NCI-H2029 (cell line): ENCODE measurements around the gene PNPLA7.
"Not testable (repeated sequence)": the region's sequence is repeated elsewhere in the genome, so short reads cannot be mapped to it uniquely, and the experiment has no call there.

Source experiments
- DNase-seq: peaks from one replicate; lab custom pipeline; 2025; lab: John Stamatoyannopoulos, UW

Gene PNPLA7

DNA sequence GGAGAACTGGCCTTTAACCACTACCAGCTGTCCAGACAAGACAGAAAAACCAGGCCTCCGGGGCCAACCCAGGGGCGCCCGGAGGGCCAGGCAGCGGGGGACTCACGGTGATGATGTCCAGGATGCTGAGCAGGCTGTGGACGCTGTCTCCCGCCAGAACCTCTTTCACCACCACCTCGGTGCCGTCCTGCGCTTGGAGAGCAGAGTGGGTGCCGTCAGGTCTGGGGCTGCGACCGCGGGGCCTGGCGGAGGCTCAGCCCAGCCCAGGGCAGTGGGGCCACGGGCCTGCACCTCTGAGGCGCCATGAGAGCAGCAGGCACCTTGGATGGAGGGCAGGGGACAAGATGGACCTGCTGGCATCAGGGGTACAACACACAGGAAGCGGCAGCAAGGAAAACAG is 9.7 kb downstream of the PNPLA7 start:
- no peak for DNase-seq

DNA sequence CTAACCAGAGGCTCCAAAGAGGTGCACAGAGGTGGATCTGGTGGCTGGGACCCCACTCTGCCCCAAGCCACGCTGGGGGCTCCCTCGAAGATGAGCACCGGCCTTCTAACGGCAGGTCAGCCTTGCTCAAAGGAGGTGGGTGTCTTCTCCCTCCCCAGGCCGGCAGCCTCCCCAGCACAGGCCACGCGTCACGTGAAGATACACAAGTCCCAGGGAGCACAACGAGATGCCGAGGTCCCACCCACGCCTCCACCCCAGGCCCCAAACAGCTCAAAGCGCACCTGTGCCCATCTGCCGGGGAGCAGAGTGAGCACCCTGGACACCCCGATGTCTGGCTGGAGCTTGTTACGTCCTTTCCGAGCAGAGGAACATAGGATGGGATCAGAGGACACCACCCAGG is 12.1 kb downstream of the PNPLA7 start:
- DNase-seq, result no peak

DNA sequence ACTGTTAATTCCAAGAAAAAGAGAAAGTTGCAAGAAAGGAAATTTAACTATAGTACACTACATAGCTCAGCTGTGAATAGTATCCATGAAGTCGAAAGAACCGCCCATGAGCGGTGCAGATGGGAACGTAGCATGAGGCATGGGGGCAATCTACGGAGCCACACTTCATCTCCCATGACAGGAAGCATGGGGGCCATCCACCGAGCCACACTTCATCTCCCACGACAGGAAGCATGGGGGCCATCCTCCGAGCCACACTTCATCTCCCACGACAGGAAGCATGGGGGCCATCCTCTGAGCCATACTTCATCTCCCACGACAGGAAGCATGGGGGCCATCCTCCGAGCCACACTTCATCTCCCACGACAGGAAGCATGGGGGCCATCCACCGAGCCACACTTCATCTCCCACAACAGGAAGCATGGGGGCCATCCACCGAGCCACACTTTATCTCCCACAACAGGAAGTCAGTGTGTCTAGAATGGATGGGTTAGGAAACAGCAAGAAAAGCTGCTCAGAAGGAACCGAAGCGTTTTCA is 13.5 kb downstream of the PNPLA7 start:
- not testable (repeated sequence) for DNase-seq

DNA sequence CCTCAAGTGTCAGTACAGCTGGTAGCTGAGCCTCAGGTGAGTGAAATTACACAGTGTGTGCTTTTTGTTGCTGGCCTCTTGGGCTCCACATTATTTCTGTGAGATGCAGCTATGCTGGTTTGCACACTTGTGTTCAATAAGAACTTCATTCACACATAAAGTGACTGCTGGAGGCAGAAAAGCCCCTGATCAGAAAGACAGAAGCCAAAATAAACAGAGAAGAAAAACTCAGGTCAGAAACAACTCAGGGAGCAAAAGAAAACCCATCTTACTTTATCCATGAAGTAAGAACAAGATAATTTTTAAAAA is 15.1 kb downstream of the PNPLA7 start:
- no peak for DNase-seq

DNA sequence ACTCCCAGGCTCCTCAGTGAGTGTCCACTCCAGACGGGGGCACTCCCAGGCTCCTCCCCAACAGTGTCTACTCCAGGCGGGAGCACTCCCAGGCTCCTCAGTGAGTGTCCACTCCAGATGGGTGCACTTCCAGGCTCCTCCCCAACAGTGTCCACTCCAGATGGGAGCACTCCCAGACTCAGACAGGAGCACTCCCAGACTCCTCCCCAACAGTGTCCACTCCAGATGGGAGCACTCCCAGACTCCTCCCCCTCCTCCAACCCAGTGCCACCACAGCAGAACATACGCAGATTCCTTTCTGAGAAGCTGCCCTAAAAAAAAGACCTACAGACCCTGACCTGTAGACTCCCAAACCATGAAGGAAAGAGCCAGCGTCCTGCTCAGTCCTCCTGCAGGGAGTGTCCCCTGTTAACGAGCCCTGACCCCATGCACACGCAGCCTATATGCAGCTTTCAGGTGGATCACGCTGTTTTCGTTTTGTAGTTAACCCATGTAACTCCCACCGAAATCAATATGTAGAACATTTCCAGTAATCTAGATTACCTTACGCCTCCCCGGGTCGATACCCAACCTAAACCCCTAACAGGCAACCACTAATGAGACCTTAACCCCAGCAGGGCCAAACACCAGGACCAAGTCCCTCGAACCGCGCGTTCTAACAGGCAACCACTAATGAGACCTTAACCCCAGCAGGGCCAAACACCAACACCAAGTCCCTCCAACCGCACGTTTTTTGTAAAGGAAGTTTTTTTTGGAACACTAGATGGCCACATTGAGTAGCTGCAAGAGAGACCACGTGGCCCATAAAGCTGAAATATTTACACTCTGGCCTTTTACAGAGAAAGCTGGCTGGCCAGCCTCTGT is 15.7 kb downstream of the PNPLA7 start:
- DNase-seq, result peak; percentile 82

DNA sequence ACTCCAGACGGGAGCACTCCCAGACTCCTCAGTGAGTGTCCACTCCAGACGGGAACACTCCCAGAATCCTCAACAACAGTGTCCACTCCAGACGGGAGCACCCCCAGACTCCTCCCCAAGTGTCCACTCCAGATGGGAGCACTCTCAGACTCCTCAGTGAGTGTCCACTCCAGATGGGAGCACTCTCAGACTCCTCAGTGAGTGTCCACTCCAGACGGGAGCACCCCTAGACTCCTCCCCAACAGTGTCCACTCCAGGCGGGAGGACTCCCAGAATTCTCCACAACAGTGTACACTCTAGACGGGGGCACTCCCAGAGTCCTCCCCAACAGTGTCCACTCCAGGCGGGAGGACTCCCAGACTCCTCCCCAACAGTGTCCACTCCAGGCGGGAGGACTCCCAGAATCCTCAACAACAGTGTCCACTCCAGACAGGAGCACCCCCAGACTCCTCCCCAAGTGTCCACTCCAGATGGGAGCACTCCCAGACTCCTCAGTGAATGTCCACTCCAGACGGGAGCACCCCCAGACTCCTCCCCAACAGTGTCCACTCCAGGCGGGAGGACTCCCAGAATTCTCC is 17.2 kb downstream of the PNPLA7 start:
- not testable (repeated sequence) for DNase-seq

DNA sequence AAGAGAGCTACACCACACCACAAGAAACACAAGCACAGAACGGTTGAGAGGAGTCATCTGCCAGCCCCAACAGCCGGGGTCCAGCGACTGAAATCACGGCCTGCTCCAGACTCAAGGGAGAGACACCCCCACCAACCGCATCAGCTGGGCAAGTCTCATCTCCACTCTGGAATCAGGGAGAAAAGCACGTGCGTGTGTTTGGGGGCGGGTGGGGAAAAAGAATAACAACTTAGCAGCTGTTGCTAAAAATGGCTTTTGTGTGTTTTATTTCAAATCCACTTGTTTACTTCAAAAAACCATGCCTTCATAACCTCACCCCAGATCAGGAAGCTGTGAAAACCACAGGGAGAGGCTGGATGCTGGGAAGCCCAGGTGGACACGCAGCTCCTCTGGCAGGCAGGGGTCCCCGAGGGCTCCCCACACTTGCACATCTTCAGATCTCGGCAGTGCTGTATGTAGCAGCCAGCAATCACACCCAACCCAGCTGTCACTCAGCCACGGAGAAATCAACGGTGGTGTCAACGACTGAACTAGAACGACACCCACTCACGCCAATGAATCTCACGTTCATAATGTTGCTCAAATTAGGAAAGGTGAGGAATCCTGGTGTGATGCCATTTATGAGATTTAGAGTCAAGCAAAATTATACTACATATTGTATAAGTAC is 19.0 kb downstream of the PNPLA7 start:
- DNase-seq, result no peak

DNA sequence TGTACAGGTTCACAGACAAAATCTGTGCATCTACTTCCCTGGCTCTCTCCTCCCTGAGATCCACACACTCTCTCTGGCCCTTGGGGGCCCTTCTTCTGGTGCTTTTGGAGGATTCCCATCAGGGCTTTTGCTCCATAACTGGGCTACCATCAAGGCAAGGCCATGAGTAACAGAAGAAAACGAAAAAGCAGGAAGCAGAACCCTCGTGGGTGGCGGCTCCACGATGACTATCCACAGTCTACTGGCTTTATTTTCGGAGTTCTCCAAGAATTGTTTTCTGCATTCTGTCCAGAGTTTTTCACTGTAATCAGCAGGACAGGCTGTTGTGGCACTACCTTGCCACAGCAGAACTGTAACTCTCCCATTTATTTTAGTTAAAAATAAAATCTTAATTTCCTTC is 19.9 kb downstream of the PNPLA7 start:
- DNase-seq, result no peak

DNA sequence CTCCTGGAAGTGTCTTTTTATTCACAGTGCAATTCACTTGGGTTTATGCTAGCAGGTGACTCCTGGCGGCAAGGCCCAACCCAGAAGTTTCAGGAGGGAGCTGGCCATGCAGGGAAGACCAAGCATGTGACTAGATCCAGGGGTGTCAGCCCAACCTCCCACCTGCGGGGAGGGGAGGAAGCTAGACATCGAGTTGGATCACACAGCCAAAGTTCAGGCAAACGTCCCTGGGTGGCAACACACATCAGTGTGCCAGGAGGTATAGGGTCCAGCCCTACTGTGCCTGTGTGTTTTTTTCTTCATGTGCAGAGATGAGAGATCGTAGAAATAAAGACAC is 25.3 kb downstream of the PNPLA7 start:
- no peak for DNase-seq

DNA sequence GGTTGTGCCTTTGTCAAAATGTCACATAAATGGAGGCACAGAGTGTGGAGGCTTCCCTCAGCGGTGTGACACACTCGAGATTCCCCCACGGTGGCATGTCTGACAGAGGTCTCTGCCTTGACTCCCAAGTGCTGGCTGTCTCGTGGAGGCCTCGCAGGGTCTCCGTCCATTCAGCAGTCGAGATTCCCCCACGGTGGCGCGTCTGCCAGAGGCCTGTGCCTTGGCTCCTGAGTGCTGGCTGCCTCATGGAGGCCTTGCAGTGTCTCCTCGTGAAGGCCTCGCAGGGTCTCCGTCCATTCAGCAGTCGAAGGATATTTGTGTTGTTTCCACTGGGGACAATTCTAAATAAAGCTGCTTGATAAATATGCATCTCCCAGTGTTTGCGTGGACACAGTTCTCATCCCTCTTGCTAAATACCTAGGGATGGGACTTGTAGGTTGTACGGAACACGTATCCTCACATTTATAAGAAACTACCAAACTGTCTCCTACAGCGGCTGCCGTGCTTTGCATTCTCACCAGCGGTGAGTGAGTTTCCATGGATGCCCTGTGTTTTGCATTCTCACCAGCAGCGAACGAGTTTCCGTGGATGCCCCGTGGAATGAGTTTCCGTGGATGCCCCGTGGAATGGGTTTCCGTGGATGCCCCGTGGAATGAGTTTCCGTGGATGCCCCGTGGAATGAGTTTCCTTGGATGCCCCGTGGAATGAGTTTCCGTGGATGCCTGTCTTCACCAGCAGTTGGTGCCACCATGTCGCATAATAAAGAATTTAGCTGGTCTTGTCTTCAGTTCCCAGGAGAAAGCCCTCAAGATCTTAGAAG is 25.8 kb downstream of the PNPLA7 start:
- no peak for DNase-seq

DNA sequence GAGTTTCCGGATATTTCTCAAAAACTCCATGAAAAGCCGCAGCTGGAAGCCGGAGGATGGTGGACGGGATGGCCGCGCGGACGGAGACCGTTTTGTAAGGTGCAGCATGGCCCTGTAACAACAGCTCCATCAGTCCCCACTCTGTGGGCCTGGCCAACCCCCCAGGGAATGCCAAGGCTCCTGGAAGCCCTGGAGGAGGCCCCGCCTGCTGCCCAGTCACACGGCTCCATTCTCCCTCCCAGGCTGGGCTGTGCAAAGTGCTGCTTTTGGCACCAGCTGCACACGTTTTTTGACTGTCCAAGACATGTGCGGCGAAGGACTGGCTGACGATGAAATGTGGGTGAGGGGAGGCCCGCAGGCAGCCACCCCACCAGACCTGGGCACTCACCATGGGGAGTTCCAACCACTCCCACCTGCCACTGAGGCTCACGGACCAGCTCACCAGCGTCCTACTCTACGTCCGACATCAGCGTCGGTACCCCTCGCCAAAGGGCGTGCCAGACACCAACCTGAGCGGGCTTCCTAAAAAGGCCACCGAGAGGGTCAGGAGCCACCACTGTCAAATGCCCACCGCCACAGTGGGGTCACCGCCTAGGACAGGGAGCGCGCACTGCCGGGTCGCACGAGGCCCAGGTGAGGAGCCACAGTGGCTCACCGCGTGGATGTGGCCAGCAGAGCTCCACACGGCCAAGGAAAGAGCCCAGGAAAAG is 27.3 kb downstream of the PNPLA7 start:
- DNase-seq, result no peak

DNA sequence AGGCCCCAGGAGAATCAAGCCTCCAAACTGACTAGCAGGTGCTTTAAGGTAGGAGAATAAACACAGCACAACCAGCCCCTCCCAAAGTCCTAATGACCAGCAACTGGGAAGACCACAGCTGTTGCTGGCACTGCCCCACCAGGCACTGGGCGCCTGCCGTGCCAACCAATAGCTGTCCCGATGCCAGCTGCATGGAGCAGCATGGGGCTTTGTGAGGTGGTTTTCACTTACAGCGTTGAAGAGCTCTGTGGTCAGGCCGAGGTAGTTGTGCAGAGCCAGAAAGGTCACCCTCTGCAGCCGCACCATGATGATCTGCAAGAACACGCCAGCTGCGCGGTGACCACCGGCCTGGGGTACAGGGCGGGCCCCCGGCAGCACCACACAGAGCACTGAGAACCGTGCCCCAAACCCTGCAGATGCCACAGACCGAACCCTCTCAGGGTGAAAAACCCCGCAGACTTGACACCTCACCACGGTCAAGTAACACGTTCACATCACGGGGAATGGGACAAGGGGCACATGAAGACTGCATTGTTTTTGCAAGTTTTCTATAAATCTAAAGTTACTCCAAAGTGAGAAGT is 28.7 kb downstream of the PNPLA7 start:
- DNase-seq, result peak; percentile 60

DNA sequence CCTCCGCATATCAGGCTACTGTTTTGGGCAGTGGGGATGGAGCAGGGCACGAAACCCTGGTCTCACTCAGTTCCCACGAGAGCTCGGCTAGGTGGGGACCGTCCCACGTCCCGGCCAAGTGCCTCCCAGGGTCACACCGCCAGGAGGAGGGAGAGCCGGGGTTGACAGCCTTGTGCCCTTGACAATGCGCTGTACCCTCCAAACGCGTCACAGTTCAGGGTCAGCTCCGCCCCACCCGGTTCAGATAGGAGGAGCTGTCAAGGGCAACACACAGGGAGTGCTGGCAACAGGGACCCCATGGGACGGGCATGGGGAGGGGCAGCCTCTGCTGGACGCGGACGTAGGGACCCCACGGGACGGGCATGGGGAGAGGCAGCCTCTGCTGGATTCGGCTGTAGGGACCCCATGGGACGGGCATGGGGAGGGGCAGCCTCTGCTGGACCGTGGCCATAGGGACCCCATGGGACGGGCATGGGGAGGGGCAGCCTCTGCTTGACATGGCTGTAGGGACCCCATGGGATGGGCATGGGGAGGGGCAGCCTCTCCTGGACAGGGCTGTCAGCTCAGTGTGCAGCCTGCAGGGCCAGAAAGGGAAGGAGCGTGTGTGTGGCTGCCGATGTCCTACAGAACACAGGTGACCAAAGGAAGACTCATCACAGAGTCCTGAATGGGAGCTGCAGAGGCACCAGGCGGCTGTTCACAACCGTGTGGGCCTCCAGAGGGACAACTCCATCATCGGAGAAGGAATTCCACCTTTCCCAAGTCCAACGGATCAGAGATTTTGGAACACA is 29.4 kb downstream of the PNPLA7 start:
- no peak for DNase-seq

DNA sequence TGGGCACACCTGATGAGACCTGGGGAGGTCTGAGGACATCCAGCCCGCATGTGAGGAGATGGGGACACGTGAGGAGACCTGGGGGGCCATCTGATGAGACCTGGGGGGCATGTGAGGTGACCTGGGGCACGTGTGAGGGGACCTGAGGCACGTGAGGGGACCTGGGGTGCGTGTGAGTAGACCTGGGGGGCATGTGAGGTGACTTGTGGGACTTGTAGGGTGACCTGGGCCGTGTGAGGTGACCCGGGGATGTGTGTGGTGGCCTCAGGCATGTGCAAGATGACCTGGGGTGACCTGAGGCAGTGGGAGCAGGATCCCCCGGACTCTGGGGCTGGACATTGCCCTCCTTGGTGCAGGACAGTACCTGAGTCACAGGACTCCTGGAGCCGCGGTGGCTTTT is 30.6 kb downstream of the PNPLA7 start:
- DNase-seq, result no peak

DNA sequence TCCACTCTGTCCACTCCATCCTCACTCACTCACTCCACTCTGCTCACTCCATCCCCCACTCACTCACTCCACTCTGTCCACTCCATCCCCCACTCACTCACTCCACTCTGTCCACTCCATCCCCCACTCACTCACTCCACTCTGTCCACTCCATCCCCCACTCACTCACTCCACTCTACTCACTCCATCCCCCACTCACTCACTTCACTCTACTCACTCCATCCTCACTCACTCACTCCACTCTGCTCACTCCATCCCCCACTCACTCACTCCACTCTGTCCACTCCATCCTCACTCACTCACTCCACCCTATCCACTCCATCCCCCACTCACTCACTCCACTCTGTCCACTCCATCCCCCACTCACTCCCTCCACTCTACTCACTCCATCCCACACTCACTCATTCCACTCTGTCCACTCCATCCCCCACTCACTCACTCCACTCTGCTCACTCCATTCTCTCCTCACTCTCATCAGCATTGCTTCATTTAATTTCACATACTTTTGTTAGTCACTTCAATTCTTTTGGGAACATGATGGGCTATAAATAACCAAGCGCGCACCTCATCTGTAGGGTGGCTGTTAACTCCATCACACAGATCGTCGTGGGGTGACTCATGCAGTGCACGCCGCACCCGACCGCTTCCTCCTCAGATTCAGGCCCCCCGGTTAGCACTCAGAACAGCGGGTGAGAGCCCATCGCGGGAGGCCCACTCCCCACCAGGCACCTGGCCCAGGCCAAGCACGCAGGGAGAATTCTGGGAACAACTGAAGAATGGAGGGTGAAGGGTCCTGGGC is 31.3 kb downstream of the PNPLA7 start:
- DNase-seq, result not testable (repeated sequence)

DNA sequence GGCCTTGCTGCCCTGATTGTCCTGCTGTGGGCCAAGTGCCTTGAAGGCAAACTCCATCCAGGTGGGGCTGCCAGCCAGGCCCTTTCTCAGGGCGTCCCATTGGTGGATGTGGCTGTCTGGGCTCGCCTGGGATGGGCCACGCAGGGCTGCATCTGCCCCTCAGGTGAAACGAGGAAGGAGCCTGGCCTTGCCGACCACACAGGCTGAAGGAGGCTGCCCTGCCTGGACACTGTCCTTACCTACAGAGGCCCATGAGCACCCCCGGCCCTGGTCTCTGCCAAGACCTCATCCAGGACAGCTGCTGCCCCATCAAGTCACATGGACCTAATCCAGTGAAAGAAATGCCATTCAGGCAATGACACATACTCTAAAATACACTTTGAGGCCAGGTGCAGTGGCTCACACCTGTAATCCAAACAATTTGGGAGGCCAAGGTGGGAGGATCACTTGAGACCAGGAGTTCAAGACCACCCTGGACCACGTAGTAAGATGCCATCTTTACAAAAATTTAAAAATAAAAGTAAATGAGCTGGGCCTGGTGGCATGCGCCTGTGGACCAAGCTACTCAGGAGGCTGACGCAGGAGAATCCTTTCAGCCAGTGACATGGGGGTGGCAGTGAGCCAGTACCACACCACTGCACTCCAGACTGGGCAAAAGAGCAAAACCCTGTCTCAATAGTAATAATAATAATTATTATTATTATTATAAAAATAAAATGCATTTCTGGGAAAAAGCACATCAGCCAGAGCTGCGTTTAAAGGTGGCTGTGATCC is 33.9 kb downstream of the PNPLA7 start:
- no peak for DNase-seq

DNA sequence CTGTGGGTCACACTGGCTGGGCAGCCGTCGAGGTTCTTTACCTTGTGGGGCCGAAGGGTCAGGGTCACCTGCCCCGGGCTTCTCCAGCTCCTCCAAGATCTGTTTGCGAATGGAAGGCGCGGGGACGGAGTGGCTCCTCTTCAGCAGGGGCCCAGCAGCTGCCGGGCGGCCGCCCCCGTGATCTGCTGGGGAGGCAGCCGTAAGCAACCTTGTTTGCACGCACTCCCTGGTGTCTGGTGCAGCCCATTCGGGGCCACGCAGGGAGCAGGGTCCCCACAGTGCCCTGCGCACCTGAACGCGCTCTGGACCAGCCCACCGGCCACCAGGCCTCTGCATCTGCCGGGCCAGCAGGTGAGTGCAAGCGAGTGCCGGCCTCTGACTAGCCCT is 34.9 kb downstream of the PNPLA7 start:
- DNase-seq, result no peak

DNA sequence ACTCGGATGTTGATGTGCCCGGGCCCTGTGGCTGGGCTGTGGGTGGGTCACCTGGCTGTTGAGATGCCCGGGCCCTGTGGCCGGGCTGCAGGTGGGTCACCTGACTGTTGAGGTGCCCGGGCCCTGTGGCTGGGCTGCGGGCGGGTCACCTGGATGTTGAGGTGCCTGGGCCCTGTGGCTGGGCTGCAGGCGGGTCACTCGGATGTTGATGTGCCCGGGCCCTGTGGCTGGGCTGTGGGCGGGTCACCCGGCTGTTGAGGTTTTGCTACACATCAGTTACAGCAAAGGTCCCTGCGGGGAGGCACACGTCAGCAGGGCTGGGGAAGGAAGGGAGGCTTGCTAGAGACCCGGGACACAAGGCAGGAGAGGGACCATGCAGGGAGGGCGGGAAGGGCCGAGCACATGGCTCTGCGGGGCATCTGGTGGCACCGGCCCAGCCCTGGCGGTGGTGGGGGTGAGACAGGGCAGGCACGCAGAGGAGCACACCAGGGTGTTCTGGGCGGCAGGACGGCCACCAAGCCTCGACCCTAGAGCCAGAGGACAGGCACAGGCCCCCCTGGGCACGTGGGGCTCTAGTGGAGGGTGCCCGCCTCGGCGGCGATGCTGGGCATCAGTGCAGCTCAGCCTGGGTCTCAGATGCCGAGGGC is 35.4 kb downstream of the PNPLA7 start:
- DNase-seq, result no peak
